Stimulated activated CD8-positive, alpha-beta memory T cell treated with anti-CD3 and anti-CD28 coated beads, Interleukin-15, amount 100 ng/mL, for 48 hours (primary cell): ENCODE data around the gene IL10.

Source experiments
- DNase-seq, 2 donors: peaks; one replicate each; pipeline ENCODE4 v3.0.0-alpha.2; 2020; ENCODE audit warnings: low read depth in 2 of 2

IL10 gene

DNA sequence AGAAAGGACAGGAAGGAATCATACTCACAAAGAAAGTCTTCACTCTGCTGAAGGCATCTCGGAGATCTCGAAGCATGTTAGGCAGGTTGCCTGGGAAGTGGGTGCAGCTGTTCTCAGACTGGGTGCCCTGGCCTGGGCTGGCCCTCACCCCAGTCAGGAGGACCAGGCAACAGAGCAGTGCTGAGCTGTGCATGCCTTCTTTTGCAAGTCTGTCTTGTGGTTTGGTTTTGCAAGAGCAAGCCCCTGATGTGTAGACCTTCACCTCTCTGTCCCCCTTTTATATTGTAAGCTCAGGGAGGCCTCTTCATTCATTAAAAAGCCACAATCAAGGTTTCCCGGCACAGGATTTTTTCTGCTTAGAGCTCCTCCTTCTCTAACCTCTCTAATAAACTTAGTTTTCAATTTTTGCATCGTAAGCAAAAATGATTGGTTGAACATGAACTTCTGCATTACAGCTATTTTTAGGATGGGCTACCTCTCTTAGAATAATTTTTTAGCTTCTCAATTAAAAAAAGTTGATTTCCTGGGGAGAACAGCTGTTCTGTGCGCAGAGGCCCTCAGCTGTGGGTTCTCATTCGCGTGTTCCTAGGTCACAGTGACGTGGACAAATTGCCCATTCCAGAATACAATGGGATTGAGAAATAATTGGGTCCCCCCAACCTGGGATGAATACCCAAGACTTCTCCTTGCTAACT is at the start of gene IL10:
IL10 (minus strand) TSS at position 252 of the 695 bp plus-strand sequence; CDS start at position 193, 59 bp downstream.
- no peak for DNase-seq

DNA sequence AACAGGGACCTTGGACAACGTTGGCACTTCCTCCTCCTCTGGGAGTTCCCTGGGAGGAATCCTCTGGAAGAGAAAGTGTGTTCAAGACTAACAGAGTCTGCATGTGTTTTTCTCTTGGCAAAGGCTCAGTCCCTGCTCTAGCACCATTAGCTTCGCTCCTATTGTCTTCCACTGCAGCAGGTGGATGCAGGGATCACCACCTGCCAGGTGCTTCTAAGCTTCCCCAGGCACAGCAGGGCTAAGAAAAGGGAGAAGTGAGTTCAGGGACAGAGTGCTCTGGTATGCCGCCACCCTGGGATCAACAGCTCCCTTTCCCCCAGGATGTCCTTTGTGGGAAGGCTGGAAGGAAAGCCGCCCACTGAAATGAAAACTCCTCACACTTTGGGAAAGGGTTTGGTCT is 49.2 kb upstream of the IL10 start:
- no peak for DNase-seq

DNA sequence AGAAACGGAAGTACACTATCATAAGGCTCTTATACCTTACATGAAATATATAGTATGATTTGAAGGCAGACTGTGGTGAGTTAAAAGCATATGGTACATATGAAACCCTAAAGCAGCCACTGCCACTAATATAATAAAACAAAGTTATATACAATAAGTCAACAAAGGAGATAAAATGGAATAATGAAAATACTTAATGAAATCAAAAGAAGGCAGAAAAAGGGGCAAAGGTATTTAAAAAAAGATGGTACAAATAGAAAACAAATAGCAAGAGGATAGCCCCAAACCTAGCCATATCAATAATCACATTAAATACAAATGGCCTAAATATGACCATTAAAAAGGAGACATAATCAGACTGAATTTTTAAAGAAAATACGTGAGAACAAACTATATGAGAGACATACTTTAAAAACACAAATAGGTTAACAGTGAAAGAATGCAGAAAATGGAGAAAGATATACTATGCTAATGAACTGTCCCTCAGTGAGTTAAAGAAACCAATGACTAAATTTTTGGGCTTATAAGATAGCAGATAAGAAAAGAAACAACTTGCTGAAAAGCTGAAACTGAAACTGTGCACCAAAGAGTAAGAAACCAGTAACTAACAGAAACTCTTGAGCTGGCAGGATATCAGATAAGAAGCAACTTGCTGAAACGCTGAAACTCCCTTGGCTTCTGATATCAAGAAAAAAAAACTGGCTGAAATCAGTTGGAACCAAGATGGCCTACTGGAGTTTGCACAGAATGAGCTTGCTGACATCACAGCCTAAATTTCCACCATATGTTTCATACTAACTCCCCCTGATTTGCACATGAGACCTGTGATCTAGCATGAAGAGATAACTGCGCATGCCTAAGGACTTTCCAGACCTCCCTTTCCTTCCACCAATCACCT is 44.3 kb upstream of the IL10 start:
- DNase-seq, result no peak

DNA sequence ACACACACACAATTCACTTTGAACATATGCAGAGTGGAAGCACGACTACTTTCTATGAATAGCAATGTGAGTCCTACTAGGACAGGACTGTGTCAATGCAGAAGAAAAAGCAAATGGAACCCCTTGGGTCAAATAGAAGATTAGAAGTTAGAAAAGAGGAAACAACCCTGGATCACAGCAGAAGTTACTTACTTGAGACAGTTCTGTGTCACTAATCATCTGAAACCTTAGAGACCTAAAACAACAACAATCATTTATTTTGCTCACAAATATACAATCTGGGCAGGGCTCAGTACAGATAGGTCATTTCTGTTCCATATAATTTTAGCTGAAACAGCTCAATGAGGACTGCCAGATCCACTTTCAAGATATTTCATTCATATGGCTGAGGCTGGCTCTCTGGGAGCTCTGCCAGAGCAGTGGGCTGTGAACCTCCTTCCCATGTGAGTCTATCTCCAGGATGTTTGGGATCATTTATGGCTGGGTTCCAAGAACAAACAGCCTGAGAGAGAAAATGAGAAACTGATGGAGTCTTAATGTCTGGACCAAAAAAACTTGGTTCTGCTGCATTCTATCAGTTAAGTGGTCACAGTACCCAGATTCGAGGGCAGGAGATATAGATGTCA is 42.5 kb upstream of the IL10 start:
- no peak for DNase-seq

DNA sequence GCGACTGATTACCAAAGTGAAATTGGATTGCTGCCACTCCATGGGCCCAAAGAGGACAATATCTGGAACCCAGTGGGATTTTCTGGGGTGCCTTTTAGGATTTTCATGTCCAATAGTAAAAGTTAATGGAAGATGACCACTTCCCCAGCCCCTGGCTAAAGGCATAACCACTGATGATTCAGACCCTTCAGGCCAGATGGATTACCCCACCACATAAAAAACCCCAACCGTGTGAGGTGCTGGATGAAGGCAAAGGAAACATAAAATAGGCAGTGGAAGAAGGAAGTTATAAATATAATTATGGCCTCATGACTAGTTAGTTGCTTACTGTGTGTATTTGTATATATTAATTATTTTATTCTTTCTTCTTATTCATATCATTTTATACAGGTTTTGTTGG is 40.2 kb upstream of the IL10 start:
- no peak for DNase-seq

DNA sequence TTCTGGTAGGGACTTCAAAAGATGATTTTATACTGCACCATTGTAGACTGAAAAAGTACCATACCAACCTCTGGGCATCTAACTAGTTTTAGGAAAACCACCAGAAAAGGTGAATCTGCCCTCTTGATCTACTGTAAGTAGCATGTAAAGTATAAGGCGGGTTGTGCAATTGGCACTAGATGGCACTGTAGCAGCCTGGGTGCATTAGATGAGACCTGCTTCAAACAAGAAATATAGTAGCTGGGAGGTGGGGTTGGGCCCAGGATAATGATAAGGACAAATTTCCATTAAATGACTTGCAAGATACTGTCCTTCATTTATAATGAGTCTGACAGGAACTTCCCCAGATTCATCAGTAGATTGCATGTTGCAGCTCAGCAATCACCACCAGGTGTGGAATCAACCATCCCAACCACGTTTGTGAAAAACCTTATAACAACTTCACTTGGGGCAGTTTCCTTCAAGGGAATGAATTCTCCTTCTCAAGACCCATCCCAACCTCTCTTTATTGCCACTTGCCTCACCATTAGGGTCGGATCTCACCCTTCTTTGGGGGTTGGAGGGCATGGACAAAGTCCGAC is 37.3 kb upstream of the IL10 start:
- no peak for DNase-seq

DNA sequence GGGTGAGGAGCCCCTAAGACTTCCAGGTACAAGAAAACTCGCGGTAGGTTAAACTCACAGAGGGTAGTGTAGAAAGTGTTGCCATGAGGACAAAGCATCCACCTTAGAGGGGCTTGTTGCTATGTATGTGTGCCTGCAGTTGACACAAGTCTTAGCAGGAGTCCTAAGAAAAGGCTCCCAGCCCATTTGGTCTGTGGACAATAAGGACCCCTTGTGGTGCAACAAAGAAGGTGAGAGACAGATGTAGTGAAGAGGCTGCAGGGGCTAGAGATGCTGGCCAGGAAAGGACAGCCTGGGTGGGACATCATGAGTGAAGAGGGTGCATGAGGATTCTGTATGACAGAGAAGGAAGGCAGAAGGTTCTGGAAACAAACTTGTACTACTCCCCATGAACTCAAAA is 36.3 kb upstream of the IL10 start:
- no peak for DNase-seq

DNA sequence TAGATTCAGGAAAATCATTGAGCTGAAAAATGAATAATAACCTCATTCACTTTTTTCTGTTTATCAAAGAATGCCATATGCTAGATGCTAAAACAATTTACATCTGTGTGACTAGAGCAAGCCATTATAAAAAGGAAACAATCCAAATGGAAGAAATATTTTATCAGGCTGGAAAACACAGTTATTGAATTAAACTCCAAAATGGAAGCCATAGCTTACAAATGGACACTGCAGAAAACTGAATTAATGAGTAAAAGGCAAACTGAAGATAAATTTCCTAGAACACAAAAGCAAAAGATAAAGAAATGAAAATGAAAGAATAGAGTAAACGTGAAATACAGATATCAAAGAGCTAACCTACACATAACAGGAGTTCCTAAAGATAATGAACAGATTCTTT is 33.1 kb upstream of the IL10 start:
- no peak for DNase-seq

DNA sequence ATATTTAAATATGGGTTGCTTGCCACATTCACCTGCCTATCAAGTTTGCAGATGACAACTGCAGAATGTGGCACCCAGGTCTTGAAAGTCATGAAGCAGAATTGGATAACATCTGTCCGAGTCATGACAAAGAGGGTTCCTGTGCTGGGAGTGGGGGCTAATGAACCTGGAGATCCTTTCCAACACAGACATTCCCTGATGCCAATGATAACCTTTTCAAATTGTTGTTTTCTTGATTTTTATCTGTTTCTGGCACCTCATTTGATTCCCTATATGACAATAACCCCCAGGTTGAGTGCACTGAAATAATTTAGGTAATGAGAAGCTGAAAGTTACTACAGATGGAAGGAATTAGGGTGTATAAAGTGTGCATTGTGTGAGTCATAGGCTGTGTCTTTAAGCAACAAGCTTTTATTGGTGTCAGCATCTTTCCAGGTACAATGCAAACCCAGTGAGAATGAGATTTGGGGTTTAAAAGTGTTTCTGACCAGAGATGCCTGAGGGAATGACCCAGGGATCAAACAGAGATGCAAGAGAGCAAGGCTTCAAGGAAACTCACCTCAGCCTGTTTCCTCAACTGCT is 32.0 kb upstream of the IL10 start:
- no peak for DNase-seq

DNA sequence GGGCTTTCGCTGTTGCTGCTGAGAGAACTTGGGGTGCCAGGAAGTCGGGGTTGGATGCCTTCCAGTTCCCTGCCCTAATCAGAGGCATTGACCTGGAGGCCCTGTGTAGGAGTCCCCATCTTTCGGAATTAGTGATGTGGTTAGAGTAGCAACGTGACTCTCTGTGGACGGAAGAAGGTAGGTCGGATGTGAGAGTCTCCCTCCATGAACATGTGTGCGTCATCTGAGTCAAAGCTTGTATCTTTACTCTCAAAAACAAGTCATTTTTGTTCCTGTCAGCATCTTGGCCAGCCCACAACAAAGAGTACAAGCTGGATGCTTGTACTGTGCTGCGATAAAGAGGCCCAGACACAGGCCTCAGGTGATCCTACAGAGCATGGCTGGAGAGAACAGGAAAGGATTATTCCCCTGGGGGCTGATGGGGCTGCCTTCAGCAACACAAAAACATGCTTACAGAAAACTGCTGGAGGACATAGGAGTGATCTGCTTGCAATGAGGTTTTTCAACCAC is 31.0 kb upstream of the IL10 start:
- DNase-seq, result peak; percentile 65 to 68

DNA sequence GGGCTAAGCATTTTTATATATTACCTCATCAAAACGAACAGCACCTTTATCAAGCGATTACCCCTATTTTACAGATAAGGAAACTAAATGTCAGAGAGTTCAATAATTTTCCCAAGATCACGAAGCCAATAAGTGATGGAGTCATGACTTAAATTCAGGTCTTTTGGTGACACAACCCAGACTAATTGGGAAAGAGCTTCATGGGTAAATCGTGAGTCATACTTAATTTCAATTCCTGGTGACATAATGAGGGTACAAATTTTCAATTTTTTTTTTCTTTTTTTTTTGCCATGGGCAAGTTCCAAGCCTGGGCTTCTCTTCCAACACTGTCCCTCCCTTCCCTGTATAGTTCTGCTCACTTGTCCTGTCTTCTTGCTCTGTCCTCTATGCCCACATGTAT is 30.1 kb upstream of the IL10 start:
- DNase-seq, result no peak

DNA sequence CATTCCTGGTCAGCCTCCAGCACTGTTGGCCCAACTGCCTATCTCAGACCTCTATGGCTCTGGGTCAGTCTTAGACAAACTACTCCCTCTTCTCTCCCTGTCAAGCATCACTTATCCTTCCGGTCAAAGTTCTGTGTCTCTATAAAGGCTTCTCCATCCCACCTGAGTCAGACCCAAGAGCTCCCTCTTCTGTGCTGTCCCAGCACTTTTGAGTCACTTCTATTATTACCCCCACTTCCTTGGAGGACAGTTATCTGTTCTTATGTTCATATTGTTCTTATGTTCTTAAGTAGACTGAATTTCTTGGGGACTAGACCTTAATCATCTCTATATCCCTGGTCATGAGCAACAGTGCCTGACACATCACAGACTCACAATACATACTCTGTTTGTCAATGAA is 29.2 kb upstream of the IL10 start:
- no peak for DNase-seq

DNA sequence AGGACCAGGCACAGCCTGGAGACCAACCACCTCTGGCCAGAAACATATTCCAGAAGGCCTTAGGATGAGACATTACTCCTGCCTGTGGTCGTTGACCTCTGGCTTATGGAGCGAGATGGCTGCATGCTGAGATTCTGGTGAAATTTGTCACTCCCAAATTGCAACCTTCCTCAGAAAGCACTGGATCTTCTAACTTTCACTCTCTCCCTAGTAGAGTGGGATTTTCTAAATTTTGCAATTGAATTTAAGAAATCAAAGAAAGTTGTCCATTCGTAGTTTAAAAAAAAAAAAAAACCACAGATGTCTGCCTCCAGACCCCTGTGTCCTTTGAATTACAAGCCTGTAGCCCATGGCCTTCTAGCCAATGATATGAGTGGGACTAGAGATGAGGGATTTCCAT is 28.6 kb upstream of the IL10 start:
- no peak for DNase-seq

DNA sequence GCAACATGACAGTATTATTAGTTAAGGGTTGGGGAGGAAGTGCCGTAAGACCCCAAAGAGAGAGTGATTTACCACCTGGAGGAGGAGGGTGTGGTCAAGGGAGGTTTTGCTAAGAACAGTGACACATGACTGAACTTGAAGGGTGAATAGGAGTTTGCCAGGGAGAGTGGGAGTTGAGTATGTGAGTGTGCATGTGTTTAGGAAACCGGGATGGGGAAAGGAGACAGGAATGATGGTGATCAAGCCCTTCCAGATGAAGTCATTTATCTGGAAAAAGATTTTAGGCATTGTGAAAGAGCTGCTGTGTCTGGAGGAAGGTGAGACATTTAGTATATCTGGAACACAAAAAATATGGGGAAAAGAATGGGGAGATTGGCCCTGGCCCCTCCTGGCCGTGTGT is 28.1 kb upstream of the IL10 start:
- DNase-seq, result no peak

DNA sequence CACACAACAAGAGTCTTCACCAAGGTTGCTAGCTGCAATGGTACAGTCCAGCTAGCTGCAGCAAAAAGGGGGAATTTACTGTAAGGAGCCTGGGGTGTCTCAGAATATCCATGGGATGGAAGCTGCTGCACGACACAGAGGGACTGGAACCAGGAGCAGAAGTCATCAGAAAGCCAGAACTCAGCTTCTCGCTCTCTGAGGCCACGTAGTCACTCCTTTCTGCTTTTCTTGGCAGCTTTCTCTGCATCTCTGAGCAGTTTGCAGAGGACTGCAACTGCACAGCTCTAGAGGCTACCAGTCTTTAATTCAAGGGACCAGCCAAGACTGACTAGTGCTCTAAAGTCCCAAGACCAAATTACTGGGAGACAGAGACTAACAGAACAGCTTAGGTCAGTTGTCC is 27.0 kb upstream of the IL10 start:
- no peak for DNase-seq

DNA sequence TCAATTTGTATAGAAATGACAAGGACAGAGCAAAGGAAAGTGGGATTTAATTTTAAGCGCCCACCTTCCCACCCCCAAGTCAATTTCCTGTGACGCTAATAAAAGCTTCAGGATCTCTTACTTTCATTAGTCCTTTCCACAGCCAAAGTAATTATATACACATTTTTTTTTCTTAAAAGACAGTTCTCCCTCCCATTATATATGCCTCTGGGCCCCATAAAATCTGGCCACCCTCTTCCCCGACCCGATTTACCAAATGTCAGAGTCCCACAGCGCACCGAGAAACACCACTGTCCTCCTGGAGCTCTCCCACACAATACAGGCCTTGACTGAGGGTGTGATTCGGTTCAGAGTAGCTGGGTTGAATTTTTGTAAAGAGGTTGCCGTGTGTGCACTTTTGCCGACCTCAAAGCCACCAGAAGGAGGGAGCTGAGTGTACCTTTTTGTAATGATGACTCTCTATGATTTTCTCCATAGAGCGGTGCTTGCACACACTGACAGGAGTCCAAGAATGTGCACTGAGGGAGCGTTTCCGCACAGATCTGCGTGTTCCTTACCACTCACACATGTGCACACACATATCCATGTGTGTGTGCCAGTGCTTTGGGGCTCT is 26.2 kb upstream of the IL10 start:
- no peak for DNase-seq

DNA sequence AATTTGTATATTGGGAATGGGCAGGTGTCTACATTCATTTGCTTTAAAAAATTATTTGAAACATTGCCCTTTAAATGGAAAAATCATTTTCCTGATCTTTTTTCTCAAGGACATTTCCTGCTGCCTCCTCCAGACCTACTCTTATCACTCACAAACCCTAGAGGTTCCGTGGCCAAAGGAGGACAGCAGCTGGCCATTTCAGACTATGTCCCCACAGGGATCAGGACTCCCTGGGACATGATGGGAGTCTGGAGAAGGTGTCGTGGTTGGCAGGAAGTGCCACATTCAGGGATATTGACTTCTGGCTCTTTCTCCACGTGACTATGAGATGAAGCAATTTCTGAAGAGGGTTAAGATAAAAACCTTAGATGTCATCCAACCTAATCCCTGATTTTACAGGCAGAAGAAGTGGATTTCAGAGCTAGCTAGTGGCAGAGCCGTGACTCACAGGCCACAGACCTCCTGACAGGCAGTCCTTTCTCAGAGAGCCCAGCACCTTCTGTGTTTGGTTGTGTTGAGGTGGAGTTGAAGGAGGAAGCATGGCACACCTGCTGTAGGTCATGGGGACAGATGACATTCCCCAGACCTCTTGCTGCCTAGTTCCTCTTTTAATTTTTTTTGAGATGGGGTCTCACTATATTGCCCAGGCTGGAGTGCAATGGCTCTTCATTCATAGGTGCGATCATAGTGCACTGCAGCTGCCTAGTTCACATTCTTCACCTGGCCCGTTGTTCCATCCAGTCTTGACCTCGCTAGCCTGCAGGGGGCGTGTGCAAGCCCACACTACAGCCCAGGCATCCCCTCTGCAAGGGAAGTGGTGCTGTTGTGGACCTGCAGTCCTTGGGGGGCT is 25.5 kb upstream of the IL10 start:
- DNase-seq, result no peak

DNA sequence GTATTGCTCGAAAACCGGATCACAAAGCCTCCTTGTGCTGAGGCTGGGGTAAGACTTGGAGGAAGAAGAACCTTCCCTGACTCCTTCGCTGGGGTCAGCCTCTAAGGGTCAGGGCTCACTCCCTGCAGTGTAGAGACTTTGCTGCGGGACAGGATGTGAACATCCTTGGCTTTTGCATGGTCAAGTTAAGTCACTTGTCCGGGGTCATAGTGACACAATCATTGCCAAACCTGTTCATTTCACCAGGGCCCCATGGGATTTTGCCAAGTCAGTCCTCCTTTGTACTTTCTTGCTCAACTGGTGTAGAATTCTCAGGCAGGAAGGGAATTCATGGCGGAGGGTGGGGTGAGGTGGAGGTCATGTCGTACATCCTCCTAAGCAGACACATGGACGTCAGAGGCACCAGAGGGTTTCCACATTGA is 24.7 kb upstream of the IL10 start:
- DNase-seq, result no peak

DNA sequence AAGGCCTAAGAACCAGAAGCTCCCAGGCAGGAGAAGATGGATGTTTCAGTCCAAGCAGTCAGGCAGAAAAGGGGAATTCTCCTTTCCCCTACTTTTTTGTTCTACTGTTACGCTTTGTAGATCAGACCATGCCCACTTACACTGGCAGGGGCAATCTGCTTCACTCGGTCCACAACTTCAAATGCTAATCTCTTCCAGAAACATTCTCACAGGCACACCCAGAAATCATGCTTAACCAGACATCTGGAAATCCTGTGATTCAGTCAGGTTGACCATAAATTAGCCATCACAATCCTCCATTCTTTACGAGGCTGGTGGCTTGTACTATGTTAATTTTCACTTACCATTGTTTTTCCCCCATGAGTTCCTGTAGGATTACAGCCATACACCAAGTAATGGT is 23.8 kb upstream of the IL10 start:
- DNase-seq, result no peak

DNA sequence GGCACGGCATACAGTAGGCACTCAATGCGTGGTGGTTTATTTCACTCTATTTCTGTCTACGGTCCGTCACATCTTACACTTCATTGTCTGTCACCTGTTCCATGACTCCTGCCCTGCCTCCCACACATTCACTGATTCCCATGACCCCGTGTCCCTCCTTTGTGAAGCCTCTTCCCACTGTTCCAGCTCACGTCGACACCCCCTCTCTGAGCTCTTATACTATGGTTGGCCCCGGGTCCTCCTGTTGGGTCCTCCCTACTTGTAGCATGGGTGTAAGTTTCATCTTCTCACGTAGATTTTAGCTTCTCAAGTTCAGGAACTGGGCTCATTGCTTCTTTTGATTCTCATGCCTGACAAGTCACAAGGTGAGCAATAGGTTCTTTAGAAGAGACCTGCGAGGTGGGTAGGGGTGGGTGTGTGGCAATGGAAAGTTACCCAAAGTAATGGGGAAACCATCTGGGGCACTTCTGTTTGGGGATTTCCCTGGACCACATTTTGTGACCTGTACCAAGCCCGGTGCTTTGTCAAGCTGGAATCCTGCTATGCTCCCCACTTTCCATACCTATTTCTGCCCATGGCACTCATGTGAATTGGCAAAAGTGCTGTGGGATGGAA is 22.1 kb upstream of the IL10 start:
- peak; percentile 55 to 56 for DNase-seq
